NCI-H446 (cell line): ENCODE data around the gene RTF1.
"Not testable (repeated sequence)": the region's sequence is repeated elsewhere in the genome, so short reads cannot be mapped to it uniquely, and the experiment has no call there.

Source experiments
- DNase-seq, 2 experiments: peaks; one replicate each; lab custom pipeline; 2025; lab: John Stamatoyannopoulos, UW

RTF1 gene

DNA sequence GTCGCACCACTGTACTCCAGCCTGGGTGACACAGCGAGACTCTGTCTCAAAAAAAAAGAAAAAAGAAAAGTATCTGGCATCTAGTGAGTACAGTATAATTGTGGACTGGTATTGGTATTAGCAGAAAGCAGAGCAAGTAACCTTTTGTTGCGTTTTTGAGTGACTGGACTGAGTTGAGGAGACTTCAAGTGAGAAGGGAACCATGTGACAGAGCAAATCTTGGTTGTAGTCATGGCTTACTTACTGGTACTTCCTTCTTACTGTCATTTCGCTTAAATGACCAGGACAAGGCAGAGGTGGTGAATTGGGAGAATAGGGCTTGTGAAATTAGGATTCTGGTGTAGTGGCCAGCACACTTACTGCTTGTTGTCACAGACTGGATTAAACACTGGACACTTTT is 20.6 kb downstream of the RTF1 start:
- DNase-seq = no peak

DNA sequence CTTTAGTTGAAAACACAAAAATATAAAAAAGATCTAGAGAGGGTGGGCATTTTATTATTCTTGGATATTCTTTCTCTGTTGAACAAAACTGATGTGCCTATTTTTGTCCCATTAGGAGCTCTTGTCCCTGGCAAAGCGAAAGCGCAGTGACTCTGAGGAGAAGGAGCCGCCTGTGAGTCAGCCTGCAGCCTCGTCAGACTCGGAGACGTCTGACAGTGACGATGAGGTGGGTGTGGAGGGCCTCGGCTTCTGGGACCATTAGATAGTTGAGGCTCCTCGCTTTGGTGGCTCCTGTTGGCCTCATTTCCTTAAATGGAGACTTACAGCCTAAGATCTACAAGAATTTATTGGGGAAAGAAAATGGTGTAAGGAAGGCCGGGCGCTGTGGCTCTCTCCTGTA is 21.3 kb downstream of the RTF1 start:
- no peak for DNase-seq

DNA sequence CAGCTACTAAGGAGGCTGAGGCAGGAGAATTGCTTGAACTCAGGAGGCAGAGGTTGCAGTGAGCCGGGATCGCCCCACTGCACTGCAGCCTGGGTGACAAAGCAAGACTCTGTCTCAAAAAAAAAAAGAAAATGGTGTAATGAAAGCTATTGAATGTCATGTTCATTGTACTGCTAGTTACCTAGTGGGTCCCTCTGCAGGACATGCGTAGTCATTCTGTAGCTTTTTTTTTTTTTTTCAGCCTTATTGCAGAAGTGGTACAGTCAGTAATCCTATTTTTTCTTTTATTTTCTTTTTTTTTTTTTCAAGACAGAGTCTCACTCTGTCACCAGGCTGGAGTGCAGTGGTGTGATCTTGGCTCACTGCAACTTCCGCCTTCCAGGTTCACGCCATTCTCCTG is 21.9 kb downstream of the RTF1 start:
- DNase-seq = not testable (repeated sequence)

DNA sequence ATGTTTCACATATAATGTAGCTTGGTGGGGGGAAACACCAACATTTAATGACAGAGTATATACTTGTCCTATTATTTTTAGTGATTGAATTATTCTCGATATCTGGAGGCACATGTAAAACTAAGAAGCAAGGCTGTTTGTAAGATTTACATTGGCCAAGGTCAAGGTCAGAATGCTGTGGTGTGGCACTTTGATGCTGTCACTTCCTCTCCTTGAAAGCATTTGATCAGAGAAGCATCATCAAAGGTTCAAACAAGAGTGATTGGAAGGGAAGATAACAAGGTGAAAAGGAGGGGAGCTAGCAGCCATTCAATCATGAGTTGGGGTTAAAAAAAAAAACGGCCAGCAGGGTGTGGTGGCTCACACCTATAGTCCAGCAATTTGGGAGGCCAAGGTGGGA is 26.4 kb downstream of the RTF1 start:
- no peak for DNase-seq

DNA sequence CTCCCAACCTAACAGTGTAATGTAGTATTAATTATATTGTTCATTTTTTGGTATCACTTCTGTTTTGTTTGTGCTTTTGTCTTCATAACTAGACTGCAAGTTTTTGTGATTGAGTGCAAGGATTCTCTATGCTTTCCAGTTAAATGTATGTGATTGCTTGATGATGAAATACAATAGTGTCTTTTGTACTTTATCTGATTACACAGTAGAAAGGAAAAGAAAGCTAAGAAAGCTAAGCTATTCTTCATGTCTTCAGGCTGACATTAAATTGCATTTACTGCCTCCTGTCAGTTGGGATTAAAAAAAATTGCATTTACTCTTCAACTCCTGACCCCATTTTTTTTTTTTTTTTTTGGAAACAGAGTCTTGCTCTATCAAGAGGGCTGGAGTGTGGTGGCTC is 28.5 kb downstream of the RTF1 start:
- no peak for DNase-seq

DNA sequence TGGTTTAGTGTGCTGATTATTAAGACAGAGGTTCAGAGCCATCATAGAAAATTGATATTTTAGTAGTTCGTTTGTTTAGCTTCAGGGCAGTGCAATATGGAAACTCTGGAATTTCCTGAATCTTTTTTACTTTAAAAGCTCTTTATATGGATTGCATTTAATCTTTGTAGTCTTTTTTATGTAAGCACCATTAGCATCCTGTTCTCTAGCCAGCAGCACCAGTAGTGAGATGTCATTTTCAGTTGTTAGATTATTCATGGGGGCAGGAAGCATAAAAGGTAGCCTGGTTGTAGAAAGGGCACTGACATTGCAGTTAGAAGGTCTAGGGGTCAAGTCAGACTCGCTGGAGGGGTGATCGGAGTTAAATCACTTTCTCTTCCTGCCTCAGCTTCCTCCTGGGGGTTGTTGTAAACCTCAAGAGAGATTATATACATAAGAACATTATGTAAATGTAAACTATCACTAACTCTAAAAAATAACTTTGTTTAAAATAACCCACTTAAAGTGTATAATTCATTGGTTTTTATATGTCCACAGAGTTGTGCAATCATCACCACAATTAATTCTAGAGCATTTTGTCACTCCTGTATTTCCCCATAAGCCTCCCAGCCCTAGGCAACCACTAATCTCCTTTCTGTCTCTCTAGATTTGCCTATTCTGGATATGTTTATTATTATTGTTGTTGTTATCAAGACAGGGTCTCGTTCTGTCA is 45.3 kb downstream of the RTF1 start:
- DNase-seq = no peak

DNA sequence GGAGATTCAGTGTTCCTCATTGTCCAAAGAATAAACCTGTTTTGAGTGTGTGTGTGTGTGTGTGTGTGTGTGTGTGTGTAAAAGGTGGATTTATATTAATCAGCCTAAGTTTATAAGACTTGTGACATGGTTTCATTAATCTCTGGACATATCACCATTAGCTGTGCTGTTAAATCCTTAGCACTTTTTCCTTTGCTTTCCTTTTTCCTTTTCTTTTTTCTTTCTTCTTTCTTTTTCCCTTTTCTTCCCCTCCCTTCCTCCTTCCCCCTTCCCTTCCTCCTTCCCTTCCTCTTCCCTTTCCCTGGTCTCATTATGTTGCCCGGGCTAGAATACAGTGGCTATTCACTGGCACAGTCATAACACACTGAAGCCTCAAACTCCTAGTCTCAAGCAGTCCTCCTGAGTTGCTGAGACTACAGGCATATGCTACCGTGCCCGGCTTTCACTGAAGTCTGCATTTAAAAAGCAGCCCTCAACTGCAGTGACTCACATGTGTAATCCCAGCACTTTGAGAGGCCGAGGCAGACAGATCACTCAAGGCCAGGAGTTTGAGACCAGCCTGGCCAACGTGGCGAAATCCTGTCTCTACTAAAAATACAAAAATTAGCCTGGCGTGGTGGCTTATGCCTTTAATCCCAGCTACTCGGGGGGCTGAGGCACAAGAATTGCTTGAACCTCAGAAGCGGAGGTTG is 48.1 kb downstream of the RTF1 start:
- no peak for DNase-seq

DNA sequence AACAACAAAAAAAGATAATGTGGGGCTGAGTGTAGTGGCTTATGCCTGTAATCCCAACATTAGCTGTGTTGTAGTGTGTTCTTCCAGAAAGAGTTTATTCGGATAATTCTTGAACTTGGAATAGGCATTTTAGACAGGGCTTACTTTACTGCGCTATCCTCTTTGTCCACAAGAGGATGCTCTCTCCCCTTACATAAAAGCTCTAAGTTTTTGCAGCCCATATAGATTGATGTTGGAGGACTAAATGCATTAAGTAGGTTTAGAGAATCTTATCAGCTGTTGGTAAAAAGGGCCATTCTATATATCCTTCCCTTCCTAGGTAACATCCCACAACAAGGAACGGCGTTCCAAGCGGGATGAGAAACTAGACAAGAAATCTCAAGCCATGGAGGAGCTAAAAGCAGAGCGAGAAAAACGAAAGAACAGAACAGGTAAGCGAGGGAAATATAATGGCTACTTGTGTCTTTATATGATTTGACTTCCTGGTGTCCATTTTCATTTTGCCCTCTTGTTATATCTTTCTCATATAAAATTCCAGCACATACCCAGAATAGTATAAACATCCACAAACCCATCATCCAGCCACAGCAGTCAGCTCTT is 49.0 kb downstream of the RTF1 start:
- peak in 1 of 2 experiments; percentile 25 for DNase-seq

DNA sequence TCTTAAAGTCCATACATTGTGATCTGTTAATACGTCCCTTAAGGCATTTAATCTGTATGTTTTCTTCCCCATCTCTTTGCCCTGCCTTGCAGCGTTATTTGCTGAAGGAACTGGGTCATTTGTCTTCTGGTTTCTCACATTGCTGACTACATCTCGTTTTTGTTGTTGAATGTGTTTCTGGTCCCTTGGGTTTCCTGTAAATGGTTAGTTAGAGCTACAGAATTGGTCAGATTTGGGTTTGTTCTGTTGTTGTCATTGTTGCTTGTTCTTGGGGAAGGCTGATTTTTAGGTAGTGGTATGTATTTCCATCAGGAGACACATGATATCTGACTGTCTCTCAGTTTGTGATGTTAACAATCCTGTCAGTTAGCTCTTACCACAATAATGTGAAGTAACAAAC is 49.8 kb downstream of the RTF1 start:
- DNase-seq = no peak

DNA sequence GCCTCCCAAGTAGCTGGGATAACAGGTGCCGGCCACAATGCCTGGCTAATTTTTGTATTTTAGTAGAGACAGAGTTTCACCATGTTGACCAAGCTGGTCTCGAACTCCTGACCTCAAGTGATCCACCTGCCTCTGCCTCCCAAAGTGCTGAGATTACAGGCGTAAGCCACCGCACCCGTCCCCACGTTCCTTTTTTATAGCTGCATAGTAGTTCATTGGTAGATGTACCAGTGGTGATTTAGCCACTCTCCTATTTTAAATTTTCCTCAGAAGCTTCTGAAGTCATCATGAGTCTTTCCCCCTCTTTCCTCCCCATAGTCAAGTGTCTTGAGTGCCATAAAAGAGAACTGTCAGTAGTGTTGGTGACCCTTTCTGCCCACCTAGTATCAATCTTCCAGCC is 52.7 kb downstream of the RTF1 start:
- not testable (repeated sequence) for DNase-seq

DNA sequence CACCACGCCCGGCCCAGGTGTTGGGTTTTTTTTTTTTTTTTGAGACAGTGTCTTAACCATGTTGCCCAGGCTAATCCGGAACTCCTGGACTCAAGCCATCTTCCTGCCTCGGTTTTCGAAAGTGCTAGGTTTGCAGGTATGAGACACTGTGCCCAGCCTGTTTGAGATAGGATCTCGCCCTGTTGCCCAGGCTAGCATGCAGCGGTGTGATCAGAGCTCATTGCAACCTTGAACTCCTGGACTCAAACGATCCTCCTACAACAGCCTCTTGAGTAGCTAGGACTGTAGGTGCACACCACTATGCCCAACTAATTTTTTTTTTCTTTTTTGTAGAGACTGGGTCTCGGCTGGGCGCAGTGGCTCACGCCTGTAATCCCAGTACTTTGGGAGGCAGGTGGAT is 56.5 kb downstream of the RTF1 start:
- no peak for DNase-seq

DNA sequence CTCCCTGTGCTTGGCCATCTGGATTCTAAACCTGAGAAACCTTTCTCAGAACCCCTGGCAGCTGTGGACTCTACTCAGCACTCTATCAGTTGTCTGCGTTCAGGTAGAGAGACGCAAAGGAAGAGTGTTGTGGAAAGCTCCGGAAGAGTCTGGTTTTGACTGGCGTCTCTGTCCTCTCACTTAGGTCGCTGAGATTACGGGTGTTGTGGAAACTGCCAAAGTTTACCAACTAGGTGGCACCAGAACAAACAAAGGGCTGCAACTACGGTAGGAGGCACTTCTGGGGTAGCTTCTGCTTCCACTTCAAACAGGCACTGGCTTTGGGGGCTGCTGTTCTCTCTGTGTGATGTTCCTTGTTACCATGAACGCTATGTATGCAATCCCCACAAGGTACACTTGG is 57.5 kb downstream of the RTF1 start:
- DNase-seq = no peak

DNA sequence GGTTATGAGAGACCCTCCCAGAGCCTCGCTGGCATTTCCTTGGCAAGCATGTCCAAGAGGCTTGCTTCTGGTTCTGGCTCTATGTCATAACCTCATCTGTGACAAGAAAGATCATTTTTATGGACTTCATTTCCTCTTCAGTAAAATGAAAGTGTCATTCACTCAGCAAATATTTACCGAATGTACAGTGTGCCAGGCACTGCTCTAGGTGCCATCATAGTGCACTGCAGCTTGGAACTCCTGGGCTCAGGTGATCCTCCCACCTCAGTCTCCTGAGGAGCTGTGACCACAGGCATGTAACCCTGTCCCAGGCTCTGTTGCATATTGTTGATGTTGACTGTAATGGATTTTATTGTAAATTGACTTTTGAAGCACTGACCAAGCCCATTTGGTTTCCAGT is 58.0 kb downstream of the RTF1 start:
- no peak for DNase-seq

DNA sequence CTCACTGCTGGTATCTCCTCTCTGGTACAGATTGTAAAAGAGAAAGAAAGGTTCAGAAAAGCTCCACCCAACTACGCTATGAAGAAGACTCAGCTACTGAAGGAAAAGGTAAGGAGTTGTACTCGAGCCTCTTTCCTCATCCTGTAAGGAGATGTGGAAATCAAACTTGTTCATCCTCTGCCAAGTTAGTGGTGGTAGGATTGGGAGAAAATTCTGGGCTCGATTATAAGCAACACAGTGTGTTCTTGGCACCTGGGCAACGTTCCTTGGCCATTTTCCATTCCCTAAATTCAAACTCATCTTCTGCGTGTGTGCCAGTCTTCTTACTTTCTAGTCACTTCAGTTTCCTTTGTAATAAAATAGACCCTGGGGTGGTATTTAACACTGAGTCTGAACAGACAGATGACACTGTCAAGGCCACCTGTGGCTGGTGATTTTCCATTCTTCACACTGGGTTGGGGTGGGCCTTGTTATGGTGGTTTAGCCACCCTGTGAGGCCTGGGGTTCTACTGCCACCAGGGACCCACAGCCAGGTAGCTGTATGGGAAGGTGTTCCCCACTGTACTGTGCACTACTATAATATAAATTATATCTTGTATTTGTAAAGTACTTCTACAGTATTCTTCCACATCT is 59.6 kb downstream of the RTF1 start:
- DNase-seq = no peak

DNA sequence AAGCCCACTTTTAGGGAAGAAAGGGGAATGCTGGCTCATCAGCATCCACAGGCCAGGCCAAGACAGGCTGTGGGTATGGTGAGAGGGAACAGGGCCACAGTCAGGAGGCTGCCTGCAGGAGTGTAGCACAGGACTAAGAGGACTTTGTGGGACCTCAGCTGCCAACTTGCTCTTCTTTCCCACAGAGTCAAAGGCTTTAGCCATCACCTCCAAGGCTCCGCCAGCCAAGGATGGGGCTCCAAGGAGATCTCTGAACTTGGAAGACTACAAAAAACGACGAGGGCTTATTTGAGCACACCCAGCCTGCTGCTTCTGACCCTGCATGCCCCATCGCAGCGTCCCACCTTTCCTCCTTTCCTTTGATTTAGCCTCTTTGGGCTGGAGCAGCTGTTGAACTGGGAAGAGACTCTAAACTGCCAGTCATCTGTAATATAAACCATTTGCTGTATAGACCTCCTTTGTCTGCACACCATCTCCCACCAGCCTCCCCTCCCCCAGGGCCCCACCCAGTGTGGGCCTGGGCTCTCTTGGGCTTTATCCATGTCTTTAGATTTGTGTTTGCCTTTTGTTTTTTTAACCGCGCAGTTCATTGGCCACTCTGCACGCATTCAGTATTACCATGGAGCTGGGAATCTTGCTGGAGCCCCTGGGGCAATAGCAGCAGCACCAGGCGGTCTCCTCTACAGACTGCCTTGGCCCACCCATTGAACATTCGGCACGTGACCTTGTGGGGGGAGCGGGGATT is 63.7 kb downstream of the RTF1 start:
- no peak for DNase-seq

DNA sequence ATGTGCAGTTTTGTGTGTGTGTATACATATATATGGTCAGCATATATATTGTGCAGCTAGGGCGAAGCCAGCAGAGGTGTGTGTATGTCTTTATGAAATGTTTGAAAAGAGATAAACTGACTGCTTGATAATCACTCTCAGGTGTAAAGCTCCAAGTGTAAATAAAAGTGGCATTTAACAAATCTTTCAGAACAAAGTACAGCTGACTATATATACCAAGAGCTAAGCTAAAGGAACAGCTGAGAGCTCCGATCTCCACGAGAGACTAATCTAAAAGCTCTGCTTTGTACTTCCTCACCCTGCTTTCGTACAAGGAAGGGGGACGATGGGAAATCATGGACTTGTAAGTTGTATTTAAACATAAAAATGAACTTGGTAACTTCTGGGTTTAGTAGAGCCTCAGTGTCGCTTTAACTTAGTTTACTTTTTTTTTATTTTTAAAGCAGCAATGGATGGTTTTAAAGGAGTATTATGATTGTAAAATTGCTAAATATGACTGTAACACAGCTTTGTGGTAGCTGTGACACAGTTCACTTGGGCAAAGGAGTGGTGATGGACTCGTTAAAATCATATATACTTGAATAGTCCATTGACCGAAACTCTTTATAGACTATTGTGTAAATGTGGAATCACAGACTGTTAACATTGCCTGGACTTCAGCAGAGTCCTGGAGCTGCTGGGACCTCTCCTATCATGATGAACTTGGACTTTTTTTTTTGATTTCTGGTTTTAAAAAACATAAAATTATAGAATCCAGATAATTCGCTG is 65.4 kb downstream of the RTF1 start:
- DNase-seq = no peak

DNA sequence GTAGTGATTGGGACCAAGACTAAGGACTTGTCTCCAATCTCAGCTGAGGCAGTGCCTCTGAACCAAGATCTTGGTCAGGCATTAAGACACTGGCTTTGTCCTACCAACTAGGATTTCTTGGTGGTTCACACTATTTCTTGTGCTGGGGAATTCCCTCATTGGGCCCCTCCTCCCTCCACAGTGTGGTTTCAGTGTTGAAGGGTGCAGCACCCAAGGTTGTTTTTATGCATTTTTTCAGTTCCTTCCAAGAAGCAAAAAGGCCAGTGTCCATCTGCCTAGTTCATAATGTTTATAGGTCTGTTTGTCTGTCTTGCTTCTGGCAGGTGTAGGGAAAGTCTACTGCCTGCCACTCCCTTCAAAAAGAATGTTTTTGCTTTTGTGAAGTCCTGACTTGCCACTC is 66.2 kb downstream of the RTF1 start:
- no peak for DNase-seq

DNA sequence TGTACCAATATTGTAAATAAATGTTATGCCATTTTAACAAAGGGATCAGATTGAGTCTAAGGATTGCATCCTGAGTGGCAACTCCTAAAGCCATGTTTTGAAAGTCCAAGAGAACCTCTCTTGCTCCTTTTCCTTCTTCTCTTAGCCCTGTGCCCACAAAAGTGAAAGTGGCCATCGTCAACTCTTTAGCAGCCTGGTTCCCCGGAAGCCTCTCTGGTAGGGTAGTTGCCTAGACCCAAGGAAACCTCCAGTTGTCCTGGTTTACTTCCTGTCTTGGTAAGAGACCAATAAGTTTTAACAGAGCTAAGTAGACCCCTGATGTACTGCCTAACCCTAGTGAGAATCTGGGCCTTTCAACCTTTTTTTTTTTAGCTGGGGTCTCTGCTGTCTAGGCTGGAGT is 66.6 kb downstream of the RTF1 start:
- DNase-seq = no peak

DNA sequence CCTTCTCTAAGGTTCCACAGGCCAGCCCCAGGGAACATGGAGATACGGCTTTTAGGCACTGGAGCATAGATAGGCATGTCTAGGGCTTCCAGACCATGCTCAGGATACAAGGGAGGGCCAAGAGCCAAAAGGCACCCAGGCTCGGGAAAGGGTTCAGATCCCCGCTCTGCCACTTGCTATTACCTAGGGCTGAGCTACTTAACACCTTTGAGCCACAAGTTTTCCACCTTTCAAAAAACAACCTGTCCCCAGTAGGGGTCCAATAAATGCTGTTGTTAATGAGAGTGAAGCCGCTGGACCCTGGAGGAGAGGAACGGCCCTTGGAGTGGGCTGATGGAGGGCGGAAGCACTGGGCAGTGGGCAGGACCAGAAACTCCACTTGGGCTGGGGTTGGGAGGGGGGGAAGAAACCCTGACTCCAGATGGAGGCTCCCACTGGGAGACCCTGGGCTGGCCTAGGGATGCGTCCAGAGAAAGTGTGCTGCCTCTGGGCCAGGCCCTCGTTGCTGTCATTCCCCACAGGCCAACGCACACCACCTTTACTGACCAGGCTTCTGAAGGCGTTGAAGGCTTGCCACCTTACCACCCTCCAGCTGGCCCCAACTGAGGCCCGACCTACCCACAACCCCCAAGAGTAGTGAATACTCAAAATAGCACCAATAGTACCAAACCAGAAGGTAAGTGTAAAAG is 68.2 kb downstream of the RTF1 start:
- DNase-seq = no peak

DNA sequence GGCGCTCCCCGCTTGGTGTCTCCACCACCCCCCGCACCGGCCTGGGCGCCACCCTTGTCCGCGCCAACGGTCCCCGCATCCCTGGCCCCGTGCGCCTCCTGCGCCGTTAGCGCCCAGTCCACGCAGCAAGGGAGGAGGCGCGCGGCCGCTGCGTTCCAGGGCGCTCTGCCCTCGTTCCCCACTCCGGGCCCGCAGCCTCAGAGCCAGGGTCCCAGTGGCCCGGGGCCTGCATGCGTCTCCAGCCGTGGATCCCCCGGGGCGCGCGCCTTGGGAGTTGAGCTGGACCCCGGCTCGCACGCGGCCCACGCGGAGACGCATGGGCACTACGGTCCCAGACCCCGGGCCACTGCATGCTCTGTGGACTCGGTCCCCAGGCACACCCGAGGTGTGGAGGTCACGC is 69.4 kb downstream of the RTF1 start:
- DNase-seq = no peak

DNA sequence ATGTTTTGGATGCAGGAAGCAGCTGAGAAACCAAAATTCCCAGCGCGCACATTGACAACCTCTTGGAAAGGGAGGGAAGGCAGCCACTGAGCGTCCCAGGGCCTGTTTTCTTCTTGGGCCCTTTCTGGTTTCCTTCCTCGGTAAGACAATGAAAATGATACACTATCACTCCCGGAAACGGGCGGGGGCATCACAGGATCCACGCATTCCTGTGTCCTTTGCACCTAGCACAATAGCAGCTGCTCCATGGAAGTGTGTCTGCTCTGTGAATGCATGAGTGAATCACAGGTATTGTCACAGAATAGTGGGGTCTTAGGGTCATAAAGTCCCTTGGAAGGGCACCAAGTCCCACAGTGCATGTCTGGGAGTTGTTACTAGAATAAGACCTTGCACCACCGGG is 70.5 kb downstream of the RTF1 start:
- DNase-seq = no peak
